B cell (primary cell): ENCODE data around the gene RNF11.

Experiments
- CTCF ChIP-seq: fragments of 200-600 bp; IDR thresholded peaks from one replicate; pipeline ENCODE4 v1.8.0; 2022; ENCODE audit warnings: antibody characterized with exemption, mild to moderate bottlenecking
- EZH2 ChIP-seq: IDR thresholded peaks from 2 replicates; pipeline ENCODE4 v1.6.1; 2012; ENCODE audit warnings: borderline replicate concordance, low read depth, mild to moderate bottlenecking, moderate library complexity, low read length; ENCODE audit not compliant: insufficient read depth, poor library complexity, severe bottlenecking

- no peak for TF ChIP-seq EZH2
- TF ChIP-seq CTCF: no peak
Observed at GRCh38 chr1:51297401-51298321, 61.6 kb downstream of the RNF11 start.
